H7 (cell line): Measurements from ENCODE around the gene CASZ1. TPM values are rescaled to one million over a fixed set of nuclear protein-coding genes. Genes with fewer than 3 reads are reported as not detected.

Experiments used
- DNase-seq: peaks from one replicate; pipeline ENCODE4 v3.0.0; 2012
- H3K27me3 ChIP-seq: 2 replicates; pipeline ENCODE4 v1.6.0; 2011; ENCODE audit warnings: mild to moderate bottlenecking, low read length; ENCODE audit not compliant: control insufficient read depth, insufficient read depth
- H3K36me3 ChIP-seq: replicated peaks from 2 replicates; pipeline ENCODE4 v1.5.1; 2011; ENCODE audit warnings: low read length; ENCODE audit not compliant: control insufficient read depth, insufficient read depth
- H3K4me3 ChIP-seq: 2 replicates; pipeline ENCODE4 v1.5.1; 2011; ENCODE audit warnings: low read depth, mild to moderate bottlenecking, control low read depth, low read length, moderate library complexity; ENCODE audit not compliant: insufficient read depth
- total RNA-seq: library from RNA; depleted of rRNA; stranded (reverse); fragments of >200 nt; shearing (Covaris generic); gene quantifications from 2 replicates; pipeline ENCODE4 v1.2.3, GENCODE V29; 2014

The CASZ1 gene
- total RNA-seq, 1 experiment from 2014 or later: 5.0 TPM

GRCh38 chr1:10728595-10729410 is 67.6 kb downstream of the CASZ1 start:
- no peaks in the 10 kb centered on the region for H3K27me3 ChIP-seq
- DNase-seq: peak; percentile 89
- no peak overlapping the region for H3K4me3 ChIP-seq
- no peaks in the 10 kb centered on the region for H3K36me3 ChIP-seq

- H3K4me3 ChIP-seq: no peak overlapping the region
- no peaks in the 10 kb centered on the region for H3K27me3 ChIP-seq
- H3K36me3 ChIP-seq: no peaks in the 10 kb centered on the region
- DNase-seq: no peak
These were observed 68.7 kb downstream of the CASZ1 start for GRCh38 chr1:10727751-10728232.

- DNase-seq: no peak
- Histone ChIP-seq H3K4me3 (no peak overlapping the region), H3K27me3 (no peaks in the 10 kb centered on the region), H3K36me3 (no peaks in the 10 kb centered on the region)
These were observed 70.1 kb downstream of the CASZ1 start for GRCh38 chr1:10726355-10726754.

DNA sequence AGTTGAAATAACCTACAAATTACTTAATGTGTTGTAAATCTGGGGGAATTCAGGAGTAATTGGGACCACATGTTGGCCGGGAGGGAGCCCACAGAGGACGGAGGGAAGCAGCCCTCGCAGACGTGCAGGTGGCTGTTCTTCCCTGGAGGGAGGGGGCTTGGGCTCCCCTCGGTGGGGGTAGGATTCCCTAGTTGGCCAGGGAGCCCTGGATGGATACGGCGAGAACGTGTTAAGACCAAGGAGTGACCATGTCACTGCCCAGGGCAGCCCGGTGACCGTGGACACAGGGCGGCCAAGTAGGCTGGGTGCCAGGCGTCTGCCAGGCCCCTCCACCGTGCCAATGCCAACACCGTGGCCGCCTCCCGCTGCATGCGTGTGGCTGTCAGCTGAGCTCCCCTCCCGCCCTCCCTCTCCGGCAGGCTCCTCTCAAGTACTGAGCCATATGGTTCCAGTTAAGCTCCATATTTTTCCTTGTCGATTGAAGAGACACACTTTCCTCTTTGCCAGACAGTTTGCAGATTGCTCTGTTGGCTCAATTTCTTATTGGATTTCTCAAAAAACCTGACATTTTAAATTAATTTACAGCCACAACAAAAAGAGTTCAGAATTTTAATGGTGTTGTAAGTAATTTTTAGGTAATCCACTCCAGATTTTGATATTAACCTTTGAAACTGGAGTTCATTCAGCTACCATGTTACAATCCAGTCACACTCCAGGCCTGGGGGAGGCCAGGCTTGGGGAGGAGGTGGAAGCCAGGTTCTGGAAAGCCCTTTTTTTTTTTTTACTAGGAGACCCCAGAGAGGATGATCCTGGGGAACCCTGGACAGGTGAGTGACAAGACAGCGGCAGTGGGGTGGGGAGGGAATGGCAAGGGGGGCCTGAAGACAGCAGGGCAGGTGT is 71.2 kb downstream of the CASZ1 start:
- DNase-seq: no peak
- Histone ChIP-seq H3K4me3 (no peak overlapping the region), H3K36me3 (no peaks in the 10 kb centered on the region), H3K27me3 (no peaks in the 10 kb centered on the region)

DNA sequence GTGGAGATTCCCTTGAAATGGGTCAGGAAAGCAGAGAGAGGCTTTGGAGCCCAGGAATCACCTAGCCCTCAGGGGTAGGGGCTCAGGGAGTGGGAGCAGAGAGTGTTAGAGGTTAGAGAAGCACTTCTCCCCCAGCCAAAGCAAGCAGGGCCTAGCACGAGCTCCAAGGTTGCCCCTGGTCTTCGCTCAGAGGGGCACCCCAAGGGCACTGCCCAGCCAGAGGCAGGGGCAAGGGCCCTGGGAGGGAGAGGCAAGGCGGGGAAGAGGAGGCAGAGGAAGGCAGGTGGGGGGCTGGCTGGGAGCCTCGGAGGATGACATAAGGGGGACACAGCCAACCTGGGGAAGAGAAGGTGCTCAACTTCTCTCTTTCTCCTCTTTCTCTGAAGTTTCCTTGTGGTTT is 71.9 kb downstream of the CASZ1 start:
- no peaks in the 10 kb centered on the region for H3K27me3 ChIP-seq
- no peak for DNase-seq

DNA sequence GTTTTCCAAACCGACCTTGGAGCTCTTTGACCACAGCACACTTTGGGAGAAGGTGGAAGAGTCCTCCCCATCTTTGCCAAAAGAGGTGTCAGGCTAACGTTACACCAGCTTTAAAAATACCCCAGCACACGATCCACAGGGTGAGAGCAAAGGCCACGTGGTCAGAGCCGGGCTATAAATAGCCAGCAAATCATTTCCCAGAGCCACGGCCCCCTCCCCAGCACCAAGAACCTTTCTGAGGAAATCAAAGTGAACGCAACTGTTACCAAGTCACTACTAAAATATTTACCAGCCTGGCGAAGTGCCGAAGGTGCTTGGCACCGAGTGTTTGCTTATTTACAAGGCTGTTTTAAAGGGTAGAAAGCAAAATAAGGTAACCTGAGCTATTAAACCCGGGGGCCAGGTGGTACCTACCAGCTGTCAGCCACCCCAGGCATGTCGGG is 72.4 kb downstream of the CASZ1 start:
- H3K27me3 ChIP-seq: no peaks in the 10 kb centered on the region
- H3K36me3 ChIP-seq: no peaks in the 10 kb centered on the region
- H3K4me3 ChIP-seq: no peak overlapping the region
- DNase-seq: no peak

More for the DNA sequence above, 71.9 kb downstream of the CASZ1 start:
- no peaks in the 10 kb centered on the region for H3K36me3 ChIP-seq
- H3K4me3 ChIP-seq: no peak overlapping the region

- DNase-seq: no peak
- Histone ChIP-seq H3K36me3 (no peaks in the 10 kb centered on the region), H3K4me3 (no peak overlapping the region), H3K27me3 (no peaks in the 10 kb centered on the region)
These were observed 73.1 kb downstream of the CASZ1 start for GRCh38 chr1:10723317-10723716.

GRCh38 chr1:10722803-10723202 is 73.6 kb downstream of the CASZ1 start:
- no peaks in the 10 kb centered on the region for H3K27me3 ChIP-seq
- DNase-seq: no peak
- H3K36me3 ChIP-seq: no peaks in the 10 kb centered on the region
- no peak overlapping the region for H3K4me3 ChIP-seq

- Histone ChIP-seq H3K27me3 (no peaks in the 10 kb centered on the region), H3K4me3 (no peak overlapping the region), H3K36me3 (no peaks in the 10 kb centered on the region)
- peak; percentile 84 for DNase-seq
These were observed 74.8 kb downstream of the CASZ1 start for GRCh38 chr1:10721381-10722321.

DNA sequence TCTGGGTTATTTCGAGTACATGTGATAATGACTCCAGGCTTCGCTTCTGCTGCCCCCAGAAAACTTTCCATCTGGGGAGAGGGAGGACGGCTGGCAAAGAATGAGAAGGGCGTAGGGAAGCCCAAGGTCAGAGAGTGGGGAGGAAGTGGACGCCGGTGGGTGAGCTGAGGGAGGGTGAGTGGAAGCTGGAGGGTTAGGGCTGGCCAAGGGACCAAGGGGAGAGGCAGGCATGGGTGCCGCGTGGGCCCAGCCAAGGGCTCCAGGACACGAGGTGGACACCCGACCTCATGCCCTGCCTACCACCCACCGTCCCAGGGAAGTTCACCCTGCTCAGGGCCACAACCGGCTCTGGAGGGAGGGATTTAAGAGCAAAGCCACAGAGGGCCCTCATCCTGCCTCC is 75.8 kb downstream of the CASZ1 start:
- Histone ChIP-seq H3K36me3 (no peaks in the 10 kb centered on the region), H3K27me3 (no peaks in the 10 kb centered on the region), H3K4me3 (no peak overlapping the region)
- no peak for DNase-seq

- peak; percentile 69 for DNase-seq
- no peaks in the 10 kb centered on the region for H3K36me3 ChIP-seq
- H3K4me3 ChIP-seq: no peak overlapping the region
- H3K27me3 ChIP-seq: no peaks in the 10 kb centered on the region; the same call in 1 of the 2 replicates
These were observed 78.4 kb downstream of the CASZ1 start for GRCh38 chr1:10718083-10718415.

DNA sequence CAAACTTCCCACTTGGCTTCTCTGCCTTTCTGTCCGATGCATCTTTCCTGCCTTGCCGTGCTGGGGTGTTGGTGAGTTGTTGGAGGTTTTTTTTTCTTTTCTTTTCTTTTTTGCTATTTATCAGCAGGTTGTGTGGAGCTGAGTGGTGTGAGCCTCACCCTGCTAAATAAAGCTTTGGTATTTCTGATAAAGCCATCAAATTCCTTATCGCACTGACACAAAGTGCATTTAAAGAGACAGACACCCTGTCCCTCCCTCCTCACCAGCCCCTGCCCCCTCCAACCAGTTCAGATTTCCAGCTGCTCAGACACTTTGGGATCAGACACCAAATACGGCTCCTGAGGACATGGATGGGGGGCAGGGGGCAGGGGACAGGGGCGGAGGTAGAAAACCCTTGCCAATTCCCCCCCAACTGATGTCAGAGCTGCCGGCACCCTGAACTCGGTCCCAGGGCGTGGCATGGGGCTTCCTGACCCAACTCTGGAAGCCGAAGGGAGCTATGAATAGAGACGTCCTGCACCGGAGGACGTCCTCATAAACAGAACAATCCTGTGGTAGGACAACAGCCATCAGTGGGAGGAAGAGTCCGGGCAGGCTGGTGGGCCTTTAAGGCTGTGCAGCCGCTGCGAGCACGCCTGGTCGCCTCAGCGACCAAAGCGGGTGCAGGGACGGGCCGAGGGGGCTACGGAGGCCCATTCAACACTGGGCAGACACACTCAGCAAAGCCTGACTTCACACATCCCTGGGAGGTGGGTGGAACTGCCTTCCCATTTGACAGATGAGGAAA is 79.0 kb downstream of the CASZ1 start:
- Histone ChIP-seq H3K4me3 (no peak overlapping the region), H3K27me3 (no peaks in the 10 kb centered on the region; the same call in 1 of the 2 replicates)

GRCh38 chr1:10716840-10717239 is 79.6 kb downstream of the CASZ1 start:
- Histone ChIP-seq H3K36me3 (no peaks in the 10 kb centered on the region), H3K27me3 (no peaks in the 10 kb centered on the region; the same call in 1 of the 2 replicates), H3K4me3 (no peak overlapping the region)
- no peak for DNase-seq

More for the DNA sequence above, 79.0 kb downstream of the CASZ1 start:
- H3K36me3 ChIP-seq: no peaks in the 10 kb centered on the region
- peak; percentile 69 for DNase-seq
